Stimulated activated CD4-positive, alpha-beta T cell treated with anti-CD3 and anti-CD28 coated beads, Interleukin-4, amount 100 ng/mL, for 4 hours (primary cell): ENCODE measurements around the gene THSD4.

Experiments used
- DNase-seq, 2 experiments: peaks; one replicate each; pipeline ENCODE4 v3.0.0-alpha.2; 2020

Gene THSD4

GRCh38 chr15:71440489-71441110 lies 325.3 kb downstream of the THSD4 start:
- DNase-seq: no peak

DNA sequence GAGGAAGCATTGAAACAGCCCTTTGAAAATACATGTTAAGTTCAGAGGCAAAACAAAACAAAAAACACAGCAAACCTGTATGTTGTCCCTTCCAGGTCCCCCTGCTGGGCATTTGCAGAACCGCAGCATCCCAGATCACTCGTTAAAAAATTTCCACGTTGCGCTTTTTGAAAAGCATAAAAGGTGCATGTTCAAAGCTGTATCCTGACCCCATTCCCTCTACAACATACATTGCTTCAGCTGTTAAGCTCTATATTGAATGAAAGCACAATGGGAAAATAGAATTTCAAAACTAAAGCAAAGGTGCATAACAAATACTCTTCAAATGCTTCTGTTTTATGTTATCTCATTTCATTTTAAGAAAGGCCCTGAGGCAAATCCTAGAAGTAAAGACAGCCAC lies 328.3 kb downstream of the THSD4 start:
- peak in 1 of 2 experiments; percentile 30 for DNase-seq

- no peak for DNase-seq
These were observed 328.9 kb downstream of the THSD4 start for GRCh38 chr15:71444032-71444810.

GRCh38 chr15:71444866-71445590 lies 329.8 kb downstream of the THSD4 start:
- DNase-seq: no peak

DNA sequence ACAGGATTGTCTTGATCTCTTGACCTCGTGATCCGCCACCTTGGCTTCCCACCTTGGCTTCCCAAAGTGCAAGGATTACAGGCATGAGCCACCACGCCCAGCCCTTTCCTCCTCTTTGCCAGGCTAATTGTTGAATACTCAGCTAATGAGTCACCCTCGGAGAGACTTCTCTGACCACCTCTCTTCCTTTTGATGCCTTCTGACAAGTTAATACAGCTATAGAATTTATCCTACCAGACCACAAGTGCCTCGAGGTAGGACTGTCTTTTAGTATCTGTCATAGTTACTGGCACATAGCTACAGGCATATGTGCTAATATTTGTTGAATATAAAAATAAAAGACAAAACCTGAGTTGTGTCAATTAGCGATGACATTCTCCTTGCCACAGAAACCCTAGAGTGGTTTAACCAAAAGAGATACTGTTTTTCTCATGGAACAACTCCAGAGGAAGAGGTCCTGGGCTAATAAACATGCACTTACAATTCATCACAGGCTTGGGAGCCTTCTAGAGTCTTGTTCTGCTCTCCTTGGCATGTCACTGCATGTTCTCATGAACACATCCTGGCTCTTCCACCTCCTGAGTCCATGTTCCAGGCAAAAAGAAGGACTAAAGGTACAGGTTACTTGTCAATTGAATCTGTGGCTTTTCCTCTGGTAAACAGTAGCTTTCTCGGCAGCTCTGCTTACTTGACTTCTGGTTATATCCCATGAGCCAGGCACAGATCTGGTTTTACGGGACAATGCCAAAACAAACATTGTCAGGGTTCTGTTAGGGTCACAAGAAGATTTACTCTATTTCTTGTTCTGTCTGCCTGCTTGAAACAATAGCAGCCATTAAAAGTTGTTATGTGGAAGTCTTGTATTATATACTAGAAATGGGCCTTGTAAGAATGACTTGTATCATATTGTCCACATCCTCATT lies 332.3 kb downstream of the THSD4 start:
- no peak for DNase-seq

DNA sequence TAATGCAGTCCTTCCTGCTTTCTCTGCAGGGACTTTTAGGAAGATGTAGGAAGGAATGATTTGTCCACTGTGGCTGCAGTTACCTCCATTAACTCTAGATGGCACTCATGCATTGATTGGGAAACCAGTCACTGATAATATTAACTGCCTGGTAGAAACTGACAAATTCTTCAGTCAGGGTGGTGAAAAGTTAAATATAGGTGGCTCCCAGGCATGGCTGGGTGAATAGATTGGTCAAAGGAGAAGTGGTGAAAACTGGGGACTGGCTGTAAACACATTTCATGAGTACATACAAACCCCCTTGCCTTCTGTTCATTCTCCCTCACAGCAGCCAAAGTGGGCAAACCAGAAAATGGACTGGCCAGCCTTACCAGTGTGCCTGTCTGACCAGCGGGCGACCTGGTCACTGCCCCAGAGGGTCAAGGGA lies 333.4 kb downstream of the THSD4 start:
- no peak for DNase-seq

- DNase-seq: no peak
These were observed 334.1 kb downstream of the THSD4 start for GRCh38 chr15:71449363-71449762.

DNA sequence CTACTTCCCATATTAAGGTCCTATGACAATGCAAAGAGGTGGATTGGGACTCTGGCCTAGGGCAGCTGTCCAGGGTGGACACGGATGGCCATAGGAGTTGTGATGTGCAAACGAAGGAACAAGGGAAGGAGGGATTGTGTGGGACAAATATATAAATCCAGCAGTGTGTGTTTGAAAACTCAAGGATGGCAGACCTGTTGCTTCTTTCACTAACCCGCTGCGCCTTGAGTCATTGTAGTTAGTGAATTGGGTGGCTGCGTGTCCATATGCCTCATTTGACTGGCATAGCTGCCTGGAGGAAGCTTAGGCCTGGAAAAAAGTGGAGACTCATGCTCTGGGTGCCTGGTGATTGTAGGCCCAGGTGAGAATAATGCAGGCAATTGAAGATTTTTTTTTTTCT lies 334.7 kb downstream of the THSD4 start:
- DNase-seq: no peak

- DNase-seq: no peak
These were observed 335.9 kb downstream of the THSD4 start for GRCh38 chr15:71451130-71451529.

GRCh38 chr15:71452893-71453292 lies 337.6 kb downstream of the THSD4 start:
- DNase-seq: no peak

GRCh38 chr15:71454462-71454996 lies 339.3 kb downstream of the THSD4 start:
- DNase-seq: no peak

DNA sequence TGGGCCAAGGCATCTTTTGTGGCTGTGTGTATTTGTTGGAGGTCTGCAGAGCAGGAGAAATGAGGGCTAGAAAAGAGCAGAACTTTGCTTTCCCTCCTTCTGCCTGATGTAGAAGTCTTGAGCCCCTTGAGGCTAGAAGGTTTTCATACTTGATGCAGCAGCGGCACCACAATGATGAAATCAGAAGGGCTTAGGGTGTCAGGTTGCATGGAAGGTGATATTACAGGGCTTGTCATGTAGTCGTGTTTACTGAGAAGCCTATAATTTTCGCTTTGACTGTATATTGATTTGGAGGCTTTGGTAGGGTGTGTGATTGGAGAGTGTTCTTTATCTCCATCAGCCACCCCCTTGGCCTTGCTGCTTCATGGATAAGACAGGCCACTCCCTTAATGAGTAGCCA lies 339.8 kb downstream of the THSD4 start:
- DNase-seq: no peak

GRCh38 chr15:71455878-71456277 lies 340.6 kb downstream of the THSD4 start:
- DNase-seq: no peak

- no peak for DNase-seq
These were observed 341.1 kb downstream of the THSD4 start for GRCh38 chr15:71456362-71456761.

GRCh38 chr15:71456811-71457210 lies 341.5 kb downstream of the THSD4 start:
- no peak for DNase-seq

GRCh38 chr15:71458089-71458660 lies 342.9 kb downstream of the THSD4 start:
- DNase-seq: no peak

DNA sequence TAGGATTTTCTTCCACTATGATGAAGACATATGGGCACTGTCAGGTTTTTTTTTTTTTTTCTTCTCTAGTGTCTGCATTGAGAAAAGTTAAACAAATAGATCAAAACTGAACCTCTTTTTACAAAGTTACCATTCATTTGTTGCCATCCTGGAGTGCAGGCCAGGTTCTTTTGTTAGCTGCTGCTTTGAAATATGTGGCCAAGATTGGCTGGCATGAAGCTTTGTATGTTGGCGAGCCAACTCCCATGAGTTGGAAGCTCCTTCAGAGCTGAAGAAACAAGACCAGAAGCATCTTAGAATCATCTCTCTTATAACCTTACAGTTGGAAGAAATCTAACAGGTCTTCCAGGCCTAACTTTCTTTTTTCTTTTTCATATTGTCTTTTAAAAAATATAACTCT lies 346.5 kb downstream of the THSD4 start:
- DNase-seq: no peak

DNA sequence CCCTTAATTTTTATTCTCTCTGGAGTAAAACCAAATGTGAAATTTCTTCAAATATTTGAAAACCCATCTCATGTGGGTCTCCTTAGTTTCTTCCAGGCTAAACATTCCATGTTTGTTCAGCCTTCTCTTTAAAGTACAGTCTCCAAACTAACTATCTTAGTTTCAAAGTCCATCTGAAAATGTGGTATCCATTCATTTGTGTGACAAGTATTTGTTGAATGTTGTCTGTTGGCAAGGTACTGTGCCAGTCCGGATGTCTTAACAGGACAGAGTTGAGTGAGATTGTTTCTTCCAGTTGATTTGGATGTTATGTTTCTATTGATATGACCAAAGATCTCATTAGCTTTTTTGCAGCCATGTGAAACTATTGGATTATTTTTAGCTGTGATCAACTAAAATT lies 347.4 kb downstream of the THSD4 start:
- DNase-seq: no peak

DNA sequence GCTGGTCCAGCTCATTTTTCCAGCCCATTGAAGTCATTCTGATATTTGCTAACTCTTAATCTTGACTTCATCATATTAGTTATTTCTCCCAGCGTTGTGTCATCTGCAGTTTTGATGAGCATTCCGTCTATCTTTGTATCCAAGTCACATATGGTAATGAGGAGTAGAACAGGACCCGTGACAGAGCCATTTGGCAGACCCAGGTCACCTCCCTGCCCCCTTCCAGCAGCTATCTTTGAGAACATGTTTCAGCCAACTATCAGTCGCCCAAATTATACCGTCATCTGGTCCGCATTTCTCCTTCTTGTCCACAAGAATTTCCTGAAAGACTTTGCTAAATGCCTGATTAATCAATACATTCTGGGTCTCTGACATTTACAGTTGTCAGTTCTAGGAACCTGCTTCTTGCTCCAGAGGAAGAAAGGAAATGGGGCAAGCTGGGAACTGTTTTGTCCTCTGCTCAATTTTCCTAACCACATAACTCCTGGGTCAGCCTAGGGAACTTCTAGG lies 347.9 kb downstream of the THSD4 start:
- no peak for DNase-seq

GRCh38 chr15:71465131-71465955 lies 350.1 kb downstream of the THSD4 start:
- DNase-seq: no peak

GRCh38 chr15:71468715-71469114 lies 353.4 kb downstream of the THSD4 start:
- DNase-seq: no peak
